ENCODE data around the gene RFNG. TPM values are rescaled to one million over a fixed set of nuclear protein-coding genes. Genes with fewer than 3 reads are reported as not detected.

Gene RFNG
- total RNA-seq, 1 experiment from 2014 or later = 25.5 TPM

DNA sequence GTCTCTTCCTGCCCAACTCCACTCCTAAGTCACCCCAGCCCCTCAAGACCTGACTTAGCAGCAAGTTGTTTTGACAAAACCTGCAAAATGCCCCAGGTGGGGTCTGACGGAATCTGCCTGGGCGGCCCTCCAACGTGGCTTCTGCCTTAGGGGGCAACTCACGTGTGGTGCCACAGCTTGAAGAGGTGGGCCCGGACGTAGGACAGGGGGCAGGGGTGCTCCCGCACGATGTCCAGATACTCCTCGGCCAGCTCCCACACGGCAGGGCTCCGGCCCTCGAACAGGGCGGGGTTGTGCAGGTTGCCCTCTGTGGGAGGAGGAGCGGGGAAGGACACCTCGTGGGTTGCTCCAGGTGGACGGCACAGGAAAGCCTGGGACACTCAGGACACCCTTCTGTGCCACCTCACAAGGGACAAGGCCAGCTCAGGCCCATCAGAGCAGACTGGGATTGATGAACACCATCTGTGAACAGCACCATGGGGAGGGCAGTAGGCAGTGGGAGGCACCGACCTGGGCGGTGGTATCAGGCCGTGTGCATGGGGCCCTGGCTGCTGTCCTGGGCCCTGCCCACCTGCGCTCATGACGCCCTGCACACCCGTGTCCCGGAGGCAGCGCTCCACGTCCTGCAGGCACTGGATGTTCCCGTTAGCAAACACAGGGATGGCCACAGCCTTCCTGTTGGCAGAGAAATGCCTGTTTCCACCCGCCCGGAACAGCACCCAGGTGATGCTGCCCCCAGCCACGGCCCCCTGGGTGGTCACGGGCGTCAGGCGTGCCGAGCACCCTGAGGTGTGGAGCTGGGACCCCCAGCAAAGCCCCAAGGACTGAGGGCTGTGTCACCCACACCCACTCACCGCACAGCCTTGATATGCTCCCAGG lies 9.7 kb upstream of the RFNG start:
- no peak for DNase-seq (ENCODE audit: extremely low read depth, low read depth)

DNA sequence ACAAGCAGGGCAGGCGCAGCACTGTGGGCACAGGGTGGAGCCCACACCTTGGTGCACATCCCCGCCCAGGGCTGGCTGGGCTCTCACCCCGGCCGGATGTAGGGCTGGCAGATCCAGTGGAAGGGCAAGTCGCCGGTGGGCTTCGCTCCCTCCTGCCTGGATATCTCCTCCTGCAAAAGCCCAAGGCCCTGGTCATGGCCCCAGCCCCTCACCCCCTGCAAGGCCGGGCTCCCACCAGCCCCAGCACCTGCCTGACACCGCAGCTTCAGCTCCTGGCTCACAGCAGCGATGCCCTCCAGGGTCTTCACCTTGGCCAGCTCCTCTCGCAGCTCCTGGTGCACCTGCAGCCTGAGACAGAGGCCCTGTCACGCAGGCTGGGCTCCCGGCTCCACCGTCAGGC lies 9.0 kb upstream of the RFNG start:
- DNase-seq (ENCODE audit: extremely low read depth, low read depth) = no peak

GRCh38 chr17:82060001-82060380 lies 8.4 kb upstream of the RFNG start:
- no peak for DNase-seq (ENCODE audit: extremely low read depth, low read depth)

DNA sequence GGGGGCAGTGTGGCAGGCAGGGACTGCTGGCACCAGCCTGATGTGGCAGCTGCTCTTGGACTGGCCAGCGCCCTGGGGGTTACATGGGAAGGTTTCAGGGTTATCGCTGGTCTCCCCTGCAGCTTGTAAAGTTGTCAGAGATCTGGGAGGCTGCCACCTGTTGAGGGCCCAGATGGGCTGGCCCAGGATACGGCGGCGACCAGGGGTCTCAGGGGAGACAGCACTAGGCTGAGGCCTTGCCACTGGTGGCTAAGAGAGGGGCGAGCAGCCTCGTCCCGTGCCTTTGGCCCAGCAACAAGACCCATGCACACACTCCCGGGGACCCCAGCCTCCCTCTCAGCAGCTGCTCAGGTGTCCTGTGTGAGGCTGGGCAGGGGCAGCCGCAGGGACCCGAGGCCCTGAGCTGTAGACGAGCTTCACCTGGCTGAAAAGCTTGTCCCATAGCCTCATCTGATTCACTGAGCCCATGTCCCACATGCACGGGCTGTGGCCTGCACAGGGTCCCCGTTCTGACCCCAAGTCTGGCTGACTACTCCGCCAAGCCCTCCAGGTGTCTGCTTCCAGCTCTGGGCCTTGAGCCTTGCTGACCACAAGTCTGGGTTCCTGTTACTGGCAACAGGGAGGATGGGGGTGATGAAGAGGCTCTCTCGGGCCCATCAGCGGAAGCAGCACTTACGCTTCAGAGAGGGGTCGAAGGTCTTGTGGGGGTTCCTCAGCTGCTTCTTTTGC lies 7.8 kb upstream of the RFNG start:
- no peak for DNase-seq (ENCODE audit: extremely low read depth, low read depth)

DNA sequence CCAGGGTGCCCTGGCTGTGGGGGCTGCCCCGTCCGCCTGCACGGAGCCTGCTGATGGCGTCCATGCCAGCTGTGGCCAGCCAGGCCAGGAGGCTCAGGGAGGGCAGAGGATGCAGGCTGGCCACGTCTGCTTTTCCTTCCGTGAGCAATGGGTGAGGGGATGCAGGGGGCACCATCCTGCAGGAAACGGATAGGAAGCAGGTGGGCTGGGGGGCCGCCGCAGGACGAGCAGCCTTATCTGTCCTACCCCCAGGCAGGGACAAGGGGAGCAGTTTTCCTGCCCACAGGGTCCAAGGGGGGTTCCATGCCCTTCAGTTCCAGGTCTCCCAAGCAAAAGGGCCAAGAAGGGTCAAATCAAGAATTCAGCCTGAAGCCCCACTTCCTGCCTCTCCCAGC lies 7.2 kb upstream of the RFNG start:
- DNase-seq (ENCODE audit: extremely low read depth, low read depth) = no peak

- no peak for DNase-seq (ENCODE audit: extremely low read depth, low read depth)
Observed at GRCh38 chr17:82058230-82058854, 6.7 kb upstream of the RFNG start.

GRCh38 chr17:82056729-82057621 lies 5.4 kb upstream of the RFNG start:
- DNase-seq (ENCODE audit: extremely low read depth, low read depth) = no peak

- DNase-seq (ENCODE audit: extremely low read depth, low read depth) = no peak
Observed at GRCh38 chr17:82055965-82056728, 4.5 kb upstream of the RFNG start.

GRCh38 chr17:82055023-82055964 lies 3.7 kb upstream of the RFNG start:
- DNase-seq (ENCODE audit: extremely low read depth, low read depth) = no peak

DNA sequence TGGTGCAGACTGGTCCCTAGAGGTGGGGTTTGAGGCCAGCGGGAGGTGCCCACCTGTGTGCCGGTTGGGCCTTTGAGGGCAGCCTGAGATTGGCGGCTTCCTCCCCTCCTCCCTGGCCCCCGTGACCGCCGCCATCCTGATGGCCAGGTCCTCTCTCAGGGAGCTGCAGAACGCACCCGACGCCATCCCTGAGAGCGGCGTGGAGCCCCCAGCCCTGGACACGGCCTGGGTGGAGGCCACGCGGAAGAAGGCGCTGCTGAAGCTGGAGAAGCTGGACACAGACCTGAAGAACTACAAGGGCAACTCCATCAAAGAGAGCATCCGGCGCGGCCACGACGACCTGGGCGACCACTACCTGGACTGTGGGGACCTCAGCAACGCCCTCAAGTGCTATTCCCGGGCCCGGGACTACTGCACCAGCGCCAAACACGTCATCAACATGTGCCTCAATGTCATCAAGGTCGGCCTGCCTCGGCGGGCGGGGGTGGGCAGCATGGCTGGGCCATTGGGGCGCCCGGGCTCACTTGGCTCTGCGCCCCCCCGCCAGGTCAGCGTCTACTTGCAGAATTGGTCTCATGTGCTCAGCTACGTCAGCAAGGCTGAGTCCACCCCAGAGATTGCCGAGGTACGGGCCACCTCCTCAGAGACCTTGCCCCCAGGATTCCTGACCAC lies 2.9 kb upstream of the RFNG start:
- no peak for DNase-seq (ENCODE audit: extremely low read depth, low read depth)

GRCh38 chr17:82053556-82054263 lies 2.1 kb upstream of the RFNG start:
- no peak for DNase-seq (ENCODE audit: extremely low read depth, low read depth)

DNA sequence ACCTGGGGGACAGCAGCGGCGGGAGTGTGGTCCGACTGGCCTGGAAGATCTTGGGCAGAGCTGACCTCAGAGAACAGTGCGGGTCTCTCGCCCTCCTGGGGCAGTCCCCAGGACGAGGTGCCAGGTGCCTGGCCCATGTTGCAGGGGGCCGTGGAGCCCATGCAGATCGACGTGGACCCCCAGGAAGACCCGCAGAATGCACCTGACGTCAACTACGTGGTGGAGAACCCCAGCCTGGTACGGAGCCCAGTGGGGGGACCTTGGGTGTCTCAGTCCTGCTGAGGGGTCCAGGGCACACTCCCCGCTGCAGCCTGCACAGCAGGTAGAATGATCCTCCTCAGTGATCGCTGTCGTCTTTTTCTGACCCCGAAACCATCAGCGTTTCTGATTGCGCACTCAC lies 1.5 kb upstream of the RFNG start:
- DNase-seq (ENCODE audit: extremely low read depth, low read depth) = no peak

- DNase-seq (ENCODE audit: extremely low read depth, low read depth) = no peak
Observed at GRCh38 chr17:82052638-82053059, 1.0 kb upstream of the RFNG start.

DNA sequence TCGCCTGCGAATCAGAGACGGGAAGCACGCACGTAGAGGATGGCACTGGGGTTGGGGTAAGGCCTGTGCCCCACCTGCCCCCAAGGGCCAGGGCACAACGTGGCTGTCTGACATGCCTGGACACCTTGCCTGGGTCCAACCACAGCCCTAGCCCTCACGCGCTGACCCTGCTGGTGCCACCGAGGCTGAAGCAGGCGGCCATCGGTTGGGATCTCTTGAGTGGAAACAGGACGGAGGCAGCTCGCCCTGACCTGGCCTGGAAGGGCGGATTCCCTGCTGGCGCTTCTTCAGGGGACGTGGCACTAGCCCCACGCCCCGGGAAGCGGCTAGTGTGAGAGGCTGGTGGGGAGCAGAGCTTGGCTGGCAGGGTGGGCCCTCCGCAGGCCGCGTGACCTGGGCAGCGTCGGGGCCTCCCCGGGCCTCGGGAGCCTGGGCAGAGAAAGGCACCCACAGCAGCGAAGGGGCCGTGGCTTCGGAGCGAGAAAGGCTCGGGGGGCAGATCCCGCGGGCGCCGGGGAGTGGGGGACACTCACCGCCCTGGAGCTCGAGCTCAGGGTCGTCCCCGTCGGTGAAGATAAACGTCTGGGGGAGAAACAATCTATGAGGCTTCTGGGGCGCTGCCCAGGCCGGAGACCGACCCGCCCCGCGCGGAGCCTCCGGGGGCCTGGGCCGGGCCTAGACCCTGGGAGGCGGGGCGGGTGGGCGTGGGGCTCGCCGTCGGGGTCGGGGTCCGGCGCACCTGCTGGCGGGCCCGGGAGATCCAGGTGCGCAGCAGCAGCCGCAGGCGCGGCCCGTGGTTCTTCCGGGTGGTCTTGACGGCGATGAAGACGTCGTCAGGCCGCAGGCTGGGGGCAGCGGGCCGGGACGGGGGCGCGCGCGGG lies 610 bp downstream of the RFNG start:
- no peak for DNase-seq (ENCODE audit: extremely low read depth, low read depth)

DNA sequence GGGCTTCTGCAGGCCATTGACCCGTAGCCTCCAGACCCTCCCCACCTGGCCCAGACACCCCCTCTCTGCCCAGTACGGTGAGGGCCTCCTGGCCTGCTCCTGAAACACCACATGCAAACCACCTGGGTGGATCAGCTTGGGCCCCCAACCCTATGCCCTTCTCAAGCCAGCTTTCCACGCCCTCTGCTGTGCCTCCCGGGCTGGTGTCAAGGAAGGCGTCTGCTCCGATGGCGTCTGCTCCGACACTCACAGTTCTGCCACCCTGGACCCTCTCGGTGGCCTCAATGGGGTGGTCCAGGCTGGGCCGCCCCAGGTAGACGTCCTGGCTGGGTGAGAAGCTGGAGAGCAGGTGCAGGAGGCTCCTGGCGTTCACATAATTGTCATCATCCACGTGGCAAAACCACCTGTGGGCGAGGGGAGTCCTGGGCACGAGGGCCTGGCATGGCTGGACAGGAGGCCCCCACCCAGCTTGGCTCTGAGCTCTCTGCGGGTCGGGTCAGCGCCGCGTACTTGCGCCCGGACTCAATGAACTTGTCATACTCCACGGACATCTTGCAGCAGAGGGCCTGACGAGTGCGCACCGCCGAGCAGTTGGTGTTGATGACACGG lies 1.4 kb downstream of the RFNG start:
- no peak for DNase-seq (ENCODE audit: extremely low read depth, low read depth)

- DNase-seq (ENCODE audit: extremely low read depth, low read depth) = no peak
Observed at GRCh38 chr17:82049521-82049971, 2.1 kb downstream of the RFNG start.
